GM18861 (cell line): ENCODE measurements around the gene BACH2.
A peak's percentile ranks its signal among the peaks of the same experiment; 100 is the strongest.
"Not testable (repeated sequence)": the region's sequence is repeated elsewhere in the genome, so short reads cannot be mapped to it uniquely, and the experiment has no call there.

Experiments used
- ATAC-seq: cut with Tn5 transposase; IDR thresholded peaks from one replicate; pipeline ENCODE4 v1.9.1; 2021; ENCODE audit not compliant: unreplicated experiment

The BACH2 gene

GRCh38 chr6:90039911-90040310, 256.7 kb downstream of the BACH2 start:
- ATAC-seq, result no peak

GRCh38 chr6:90038961-90039653, 257.5 kb downstream of the BACH2 start:
- ATAC-seq, result no peak

GRCh38 chr6:90036963-90037362, 259.7 kb downstream of the BACH2 start:
- ATAC-seq, result no peak

GRCh38 chr6:90035047-90035723, 261.5 kb downstream of the BACH2 start:
- ATAC-seq, result no peak

- no peak for ATAC-seq
Observed at GRCh38 chr6:90033746-90034271, 262.8 kb downstream of the BACH2 start.

- not testable (repeated sequence) for ATAC-seq
Observed at GRCh38 chr6:90032489-90033212, 264.0 kb downstream of the BACH2 start.

- no peak for ATAC-seq
Observed at GRCh38 chr6:90028995-90029635, 267.5 kb downstream of the BACH2 start.

- no peak for ATAC-seq
Observed at GRCh38 chr6:90028066-90028778, 268.4 kb downstream of the BACH2 start.

- ATAC-seq, result no peak
Observed at GRCh38 chr6:90026216-90026615, 270.4 kb downstream of the BACH2 start.

- ATAC-seq, result no peak
Observed at GRCh38 chr6:90025523-90026061, 271.1 kb downstream of the BACH2 start.

- no peak for ATAC-seq
Observed at GRCh38 chr6:90024633-90025032, 272.0 kb downstream of the BACH2 start.

GRCh38 chr6:90021711-90022110, 274.9 kb downstream of the BACH2 start:
- no peak for ATAC-seq

- ATAC-seq, result no peak
Observed at GRCh38 chr6:90020746-90021145, 275.9 kb downstream of the BACH2 start.

GRCh38 chr6:90019216-90019615, 277.4 kb downstream of the BACH2 start:
- ATAC-seq, result no peak

- no peak for ATAC-seq
Observed at GRCh38 chr6:90015883-90016282, 280.8 kb downstream of the BACH2 start.

GRCh38 chr6:90008908-90009501, 287.6 kb downstream of the BACH2 start:
- ATAC-seq, result no peak

GRCh38 chr6:90008189-90008907, 288.3 kb downstream of the BACH2 start:
- peak; percentile 73 for ATAC-seq

- ATAC-seq, result no peak
Observed at GRCh38 chr6:90005048-90005827, 291.4 kb downstream of the BACH2 start.

- ATAC-seq, result no peak
Observed at GRCh38 chr6:90004511-90004910, 292.1 kb downstream of the BACH2 start.
